Lower lobe of right lung (tissue), 2 donors: ENCODE data around the gene CXCL8. TPM values are rescaled to one million over a fixed set of nuclear protein-coding genes. Genes with fewer than 3 reads are reported as not detected.
A peak's percentile ranks its signal among the peaks of the same experiment; 100 is the strongest.

ENCODE experiments used
- ATAC-seq, 2 donors: fragments of 200-7000 bp; cut with Tn5 transposase; one replicate each; pipeline ENCODE4 v1.9.1; 2020 to 2022; ENCODE audit warnings: mild to moderate bottlenecking in 2 of 2, moderate library complexity in 2 of 2
- DNase-seq: peaks from one replicate; pipeline ENCODE4 v3.0.0-alpha.2; 2020
- H3K27ac ChIP-seq: fragments of 200-600 bp; one replicate; pipeline ENCODE4 v1.8.0; 2022
- H3K27me3 ChIP-seq: fragments of 200-600 bp; one replicate; pipeline ENCODE4 v1.8.0; 2022; ENCODE audit warnings: low read depth
- H3K36me3 ChIP-seq: fragments of 200-600 bp; one replicate; pipeline ENCODE4 v1.8.0; 2022; ENCODE audit warnings: mild to moderate bottlenecking
- H3K4me1 ChIP-seq: fragments of 200-600 bp; one replicate; pipeline ENCODE4 v1.8.0; 2022
- H3K4me3 ChIP-seq: fragments of 200-600 bp; one replicate; pipeline ENCODE4 v1.8.0; 2022; ENCODE audit warnings: mild to moderate bottlenecking
- H3K9me3 ChIP-seq: fragments of 200-600 bp; one replicate; pipeline ENCODE4 v1.8.0; 2022
- CTCF ChIP-seq: fragments of 200-600 bp; IDR thresholded peaks from one replicate; pipeline ENCODE4 v1.8.0; 2022; ENCODE audit warnings: antibody characterized with exemption, mild to moderate bottlenecking
- intact Hi-C: fragments of 100-400 bp; cut with DNase I; formaldehyde crosslinking; loops from one replicate; pipeline ENCODE4 v1.11.0; 2022
- total RNA-seq: library from RNA; stranded (reverse); fragmentation: NEBNext Ultra II Directional; extraction: Animal tissue kit (Norgen Biotek cat#: 25700); gene quantifications from one replicate; pipeline ENCODE4 v1.2.1, GENCODE V29; 2021
- donor health status: DM: no; HTN: yes; CAD: no; lungs with severe emphysema.

Gene CXCL8
- total RNA-seq, 1 donor from 2014 or later, result 6.2 TPM

- Histone ChIP-seq H3K27ac (no peak overlapping the region), H3K36me3 (no peaks in the 10 kb centered on the region), H3K4me1 (peaks cover 7% of the 10 kb centered on the region), H3K9me3 (no peaks in the 10 kb centered on the region), H3K27me3 (no peaks in the 10 kb centered on the region), H3K4me3 (no peak overlapping the region)
- no peak for TF ChIP-seq CTCF
- no peak for ATAC-seq
- no peak for DNase-seq
- intact Hi-C loops, result no loop called here
These were observed 42.2 kb upstream of the CXCL8 start for GRCh38 chr4:73698217-73698616.

GRCh38 chr4:73701116-73701515, 39.3 kb upstream of the CXCL8 start:
- Histone ChIP-seq H3K27ac (no peak overlapping the region), H3K36me3 (no peaks in the 10 kb centered on the region), H3K27me3 (no peaks in the 10 kb centered on the region), H3K4me3 (no peak overlapping the region), H3K9me3 (no peaks in the 10 kb centered on the region), H3K4me1 (peaks cover 24% of the 10 kb centered on the region)
- TF ChIP-seq CTCF, result no peak
- intact Hi-C loops, result no loop called here
- DNase-seq, result no peak
- no peak for ATAC-seq

- peaks cover 30% of the 10 kb centered on the region for H3K4me1 ChIP-seq
- no peak for TF ChIP-seq CTCF
These were observed 37.5 kb upstream of the CXCL8 start for GRCh38 chr4:73702796-73703287.

GRCh38 chr4:73703320-73703719, 37.0 kb upstream of the CXCL8 start:
- H3K4me3 ChIP-seq, result no peak overlapping the region
- H3K27me3 ChIP-seq, result no peaks in the 10 kb centered on the region
- ATAC-seq (no peak), DNase-seq (no peak)
- TF ChIP-seq CTCF, result no peak
- H3K27ac ChIP-seq, result no peak overlapping the region
- H3K36me3 ChIP-seq, result no peaks in the 10 kb centered on the region
- H3K9me3 ChIP-seq, result no peaks in the 10 kb centered on the region
- intact Hi-C loops, result no loop called here
- peaks cover 31% of the 10 kb centered on the region for H3K4me1 ChIP-seq

More at GRCh38 chr4:73702796-73703287, 37.5 kb upstream of the CXCL8 start:
- Histone ChIP-seq H3K4me3 (no peak overlapping the region), H3K9me3 (no peaks in the 10 kb centered on the region), H3K36me3 (no peaks in the 10 kb centered on the region), H3K27ac (no peak overlapping the region), H3K27me3 (no peaks in the 10 kb centered on the region)
- DNase-seq (no peak), ATAC-seq (no peak)
- intact Hi-C loops, result no loop called here

- H3K4me1 ChIP-seq, result peaks cover 30% of the 10 kb centered on the region
- no peak for DNase-seq
- no peaks in the 10 kb centered on the region for H3K9me3 ChIP-seq
- intact Hi-C loops, result no loop called here
- no peaks in the 10 kb centered on the region for H3K27me3 ChIP-seq
- peak; percentile 89 to 92 for ATAC-seq
- H3K4me3 ChIP-seq, result no peak overlapping the region
- H3K27ac ChIP-seq, result peak overlapping the region; percentile 47
- TF ChIP-seq CTCF, result no peak
- no peaks in the 10 kb centered on the region for H3K36me3 ChIP-seq
These were observed 35.9 kb upstream of the CXCL8 start for GRCh38 chr4:73704314-73705055.
